H9 (cell line): ENCODE results near the gene TAF13. TPM values are rescaled to one million over a fixed set of nuclear protein-coding genes. Genes with fewer than 3 reads are reported as not detected.

Experiments used
- DNase-seq: peaks from one replicate; pipeline ENCODE4 v3.0.0-alpha.2; 2017
- H2AFZ ChIP-seq: one replicate; pipeline ENCODE4 v1.6.1; 2013; ENCODE audit warnings: mild to moderate bottlenecking, low read length, control low read depth, moderate library complexity
- H2AK5ac ChIP-seq: 2 replicates; pipeline ENCODE4 v1.6.1; 2013; ENCODE audit warnings: low read length, control low read depth, mixed read lengths; ENCODE audit not compliant: insufficient read length
- H2BK120ac ChIP-seq: one replicate; pipeline ENCODE4 v1.6.1; 2013; ENCODE audit warnings: low read depth, mild to moderate bottlenecking, low read length, control low read depth, inconsistent platforms; ENCODE audit not compliant: poor library complexity, severe bottlenecking
- H2BK12ac ChIP-seq: 2 replicates; pipeline ENCODE4 v1.6.1; 2013; ENCODE audit warnings: low read length, control low read depth, mixed read lengths, low read depth; ENCODE audit not compliant: insufficient read length
- H2BK15ac ChIP-seq: 2 replicates; pipeline ENCODE4 v1.6.1; 2013; ENCODE audit warnings: low read depth, low read length, control low read depth
- H2BK20ac ChIP-seq: one replicate; pipeline ENCODE4 v1.6.1; 2013; ENCODE audit warnings: low read depth, mild to moderate bottlenecking, low read length, control low read depth, inconsistent platforms; ENCODE audit not compliant: poor library complexity, severe bottlenecking
- H2BK5ac ChIP-seq: 2 replicates; pipeline ENCODE4 v1.6.1; 2013; ENCODE audit warnings: low read length, control low read depth, mixed read lengths; ENCODE audit not compliant: insufficient read length
- H3K14ac ChIP-seq: 2 replicates; pipeline ENCODE4 v1.6.1; 2013; ENCODE audit warnings: low read length, control low read depth; ENCODE audit not compliant: insufficient read depth
- H3K18ac ChIP-seq: 2 replicates; pipeline ENCODE4 v1.6.1; 2013; ENCODE audit warnings: low read depth, mild to moderate bottlenecking, mixed read lengths, low read length, control low read depth; ENCODE audit not compliant: insufficient read length
- H3K23ac ChIP-seq: 2 replicates; pipeline ENCODE4 v1.6.1; 2013; ENCODE audit warnings: low read length, control low read depth, mixed read lengths, low read depth; ENCODE audit not compliant: insufficient read length
- H3K23me2 ChIP-seq: 2 replicates; pipeline ENCODE4 v1.6.1; 2013; ENCODE audit warnings: low read depth, mild to moderate bottlenecking, mixed read lengths, low read length, control low read depth; ENCODE audit not compliant: insufficient read length, poor library complexity, severe bottlenecking
- H3K27ac ChIP-seq: 2 replicates; pipeline ENCODE4 v1.5.1; 2013; ENCODE audit warnings: low read length, control low read depth, mixed read lengths, low read depth; ENCODE audit not compliant: insufficient read length
- H3K27me3 ChIP-seq: 2 replicates; pipeline ENCODE4 v1.6.1; 2013; ENCODE audit warnings: low read length, control low read depth, inconsistent platforms; ENCODE audit not compliant: insufficient read depth
- H3K4ac ChIP-seq: 2 replicates; pipeline ENCODE4 v1.6.1; 2013; ENCODE audit warnings: low read depth, mild to moderate bottlenecking, control low read depth, inconsistent platforms, low read length, moderate library complexity
- H3K4me1 ChIP-seq: 2 replicates; pipeline ENCODE4 v1.6.1; 2013; ENCODE audit warnings: low read length, control low read depth, inconsistent platforms; ENCODE audit not compliant: insufficient read depth
- H3K4me2 ChIP-seq: 2 replicates; pipeline ENCODE4 v1.6.1; 2013; ENCODE audit warnings: low read length, control low read depth, mixed read lengths; ENCODE audit not compliant: insufficient read length, insufficient read depth
- H3K56ac ChIP-seq: 2 replicates; pipeline ENCODE4 v1.6.1; 2013; ENCODE audit warnings: low read depth, mild to moderate bottlenecking, mixed read lengths, low read length, control low read depth; ENCODE audit not compliant: insufficient read length
- H3K79me1 ChIP-seq: 2 replicates; pipeline ENCODE4 v1.6.1; 2013; ENCODE audit warnings: low read depth, mild to moderate bottlenecking, moderate library complexity, low read length, control low read depth, inconsistent platforms; ENCODE audit not compliant: insufficient read depth, poor library complexity, severe bottlenecking
- H3K79me2 ChIP-seq: 2 replicates; pipeline ENCODE4 v1.6.1; 2013; ENCODE audit warnings: low read length, control low read depth, inconsistent platforms; ENCODE audit not compliant: insufficient read depth
- H3K9ac ChIP-seq: 2 replicates; pipeline ENCODE4 v1.6.1; 2013; ENCODE audit warnings: low read length, control low read depth, mixed read lengths; ENCODE audit not compliant: insufficient read length; ENCODE audit errors: extremely low read depth
- H3K9me3 ChIP-seq: one replicate; pipeline ENCODE4 v1.6.1; 2013; ENCODE audit warnings: low read depth, low read length, inconsistent platforms; ENCODE audit not compliant: control insufficient read depth
- H3T11ph ChIP-seq: one replicate; pipeline ENCODE4 v1.6.1; 2013; ENCODE audit warnings: mild to moderate bottlenecking, low read length, control low read depth, inconsistent platforms
- H4K20me1 ChIP-seq: one replicate; pipeline ENCODE4 v1.6.1; 2013; ENCODE audit not compliant: control insufficient read depth, insufficient read length, insufficient read depth
- H4K5ac ChIP-seq: 2 replicates; pipeline ENCODE4 v1.6.1; 2013; ENCODE audit warnings: low read depth, mild to moderate bottlenecking, mixed read lengths, low read length, control low read depth; ENCODE audit not compliant: insufficient read length
- H4K8ac ChIP-seq: replicated peaks from 2 replicates; pipeline ENCODE4 v1.6.1; 2013; ENCODE audit warnings: low read length, control low read depth, mixed read lengths, low read depth; ENCODE audit not compliant: insufficient read length
- H4K91ac ChIP-seq: 2 replicates; pipeline ENCODE4 v1.6.1; 2013; ENCODE audit warnings: low read depth, mild to moderate bottlenecking, moderate library complexity, mixed read lengths, low read length, control low read depth; ENCODE audit not compliant: insufficient read length
- H3K27ac Mint-ChIP-seq, 3 experiments: 2 replicates in 2 of 3; 3 replicates in 1 of 3; pipeline ENCODE4 v1.8.0; 2020 to 2021; ENCODE audit warnings: mixed read lengths in 3 of 3, mild to moderate bottlenecking in 1 of 3, moderate library complexity in 1 of 3
- H3K27me3 Mint-ChIP-seq: 2 replicates; pipeline ENCODE4 v1.8.0; 2021; ENCODE audit warnings: low read depth, mild to moderate bottlenecking, moderate library complexity, mixed read lengths
- H3K36me3 Mint-ChIP-seq, 3 experiments: 2 replicates in 2 of 3; 3 replicates in 1 of 3; pipeline ENCODE4 v1.8.0; 2020 to 2021; ENCODE audit warnings: low read depth in 3 of 3, mixed read lengths in 3 of 3; ENCODE audit not compliant: insufficient read depth in 1 of 3
- H3K4me1 Mint-ChIP-seq, 2 experiments: 2 replicates each; pipeline ENCODE4 v1.8.0; 2020; ENCODE audit warnings: mixed read lengths in 2 of 2
- H3K4me3 Mint-ChIP-seq, 2 experiments: 2 replicates in 1 of 2; 3 replicates in 1 of 2; pipeline ENCODE4 v1.8.0; 2020 to 2021; ENCODE audit warnings: mild to moderate bottlenecking in 2 of 2, mixed read lengths in 2 of 2, moderate library complexity in 1 of 2
- H3K9me3 Mint-ChIP-seq, 2 experiments: 2 replicates in 1 of 2; 3 replicates in 1 of 2; pipeline ENCODE4 v1.8.0; 2020; ENCODE audit warnings: mild to moderate bottlenecking in 2 of 2, mixed read lengths in 2 of 2, moderate library complexity in 1 of 2
- WGBS: extraction: QIAGEN DNeasy Blood & Tissue Kit; methylation state at CpG from one replicate; pipeline ENCODE4 v1.1.7; 2013; ENCODE audit warnings: missing lambda C conversion rate, low lambda C conversion rate, mixed read lengths; ENCODE audit not compliant: insufficient read length; ENCODE audit errors: extremely low coverage; 5-methylcytosine and 5-hydroxymethylcytosine counted together
- total RNA-seq: library from RNA; stranded (reverse); gene quantifications from 2 replicates; pipeline ENCODE4 v1.2.1, GENCODE V29; 2021
- TF ChIP-seq, protein P1 (sequence below): fragments of 200-600 bp; sonication (generic); conservative IDR thresholded peaks from 3 replicates; pipeline ENCODE4 v1.8.0; 2021; ENCODE audit warnings: antibody characterized with exemption, mild to moderate bottlenecking

Gene TAF13
- total RNA-seq, 1 experiment from 2014 or later = 50.9 TPM

DNA sequence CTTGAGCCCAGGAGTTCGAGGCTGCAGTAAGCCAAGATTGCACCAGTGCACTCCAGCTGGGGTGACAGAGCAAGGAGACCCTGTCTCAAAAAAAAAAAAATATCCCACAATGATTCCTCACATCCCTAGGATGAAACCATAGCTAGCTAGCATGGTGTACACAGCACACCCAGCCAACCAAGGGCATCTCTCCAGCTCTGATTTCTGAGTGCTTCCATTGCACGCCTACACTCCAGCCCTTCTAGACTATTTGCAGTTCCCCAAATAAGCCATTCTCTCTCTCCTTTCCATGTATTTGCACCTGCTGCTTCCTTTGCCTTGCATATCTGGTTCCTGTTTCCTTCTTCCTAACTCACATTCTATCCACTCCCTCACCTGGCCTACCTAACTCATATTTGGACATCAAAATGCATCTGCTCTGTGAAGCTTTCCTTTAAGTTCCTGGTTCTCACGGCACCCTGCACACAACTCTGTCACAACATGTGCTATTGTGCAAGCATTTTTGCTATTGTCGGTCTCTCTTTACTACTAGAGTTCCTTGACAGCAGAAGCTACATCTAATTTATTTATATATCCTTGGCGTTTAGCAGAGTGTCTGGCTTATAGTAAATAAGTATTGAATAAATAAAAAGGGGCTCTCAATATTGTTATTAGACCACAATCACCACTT, 35.7 kb upstream of the TAF13 start:
- Histone ChIP-seq H3K23me2 (peaks cover 13% of the 10 kb centered on the region), H3K79me2 (no peaks in the 10 kb centered on the region), H4K20me1 (no peaks in the 10 kb centered on the region), H3K4ac (no peak overlapping the region; the same call in 1 of the 2 replicates), H3K9me3 (no peaks in the 10 kb centered on the region), H4K91ac (no peak overlapping the region), H2BK20ac (no peak overlapping the region), H3K56ac (no peak overlapping the region), H2AFZ (no peak overlapping the region), H2BK15ac (no peak overlapping the region), H4K5ac (no peak overlapping the region), H3K23ac (no peak overlapping the region), H3K4me2 (no peak overlapping the region), H3T11ph (no peak overlapping the region), H2BK5ac (no peak overlapping the region), H3K4me1 (no peaks in the 10 kb centered on the region), H3K27me3 (peaks cover 23% of the 10 kb centered on the region; the same call in 1 of the 2 replicates), H2AK5ac (no peak overlapping the region), H3K18ac (no peak overlapping the region), H3K9ac (no peak overlapping the region), H2BK12ac (peak overlapping the region; percentile 42), H3K14ac (no peak overlapping the region), H3K27ac (no peak overlapping the region), H3K79me1 (no peaks in the 10 kb centered on the region), H2BK120ac (peak overlapping the region; percentile 96), H4K8ac (no peak overlapping the region)
- peaks cover 75% of the 10 kb centered on the region for H3K27me3 Mint-ChIP-seq
- no peaks in the 10 kb centered on the region for H3K9me3 Mint-ChIP-seq
- H3K36me3 Mint-ChIP-seq = no peaks in the 10 kb centered on the region
- H3K27ac Mint-ChIP-seq = no peak overlapping the region
- H3K4me3 Mint-ChIP-seq = no peak overlapping the region
- TF ChIP-seq, protein P1, sequence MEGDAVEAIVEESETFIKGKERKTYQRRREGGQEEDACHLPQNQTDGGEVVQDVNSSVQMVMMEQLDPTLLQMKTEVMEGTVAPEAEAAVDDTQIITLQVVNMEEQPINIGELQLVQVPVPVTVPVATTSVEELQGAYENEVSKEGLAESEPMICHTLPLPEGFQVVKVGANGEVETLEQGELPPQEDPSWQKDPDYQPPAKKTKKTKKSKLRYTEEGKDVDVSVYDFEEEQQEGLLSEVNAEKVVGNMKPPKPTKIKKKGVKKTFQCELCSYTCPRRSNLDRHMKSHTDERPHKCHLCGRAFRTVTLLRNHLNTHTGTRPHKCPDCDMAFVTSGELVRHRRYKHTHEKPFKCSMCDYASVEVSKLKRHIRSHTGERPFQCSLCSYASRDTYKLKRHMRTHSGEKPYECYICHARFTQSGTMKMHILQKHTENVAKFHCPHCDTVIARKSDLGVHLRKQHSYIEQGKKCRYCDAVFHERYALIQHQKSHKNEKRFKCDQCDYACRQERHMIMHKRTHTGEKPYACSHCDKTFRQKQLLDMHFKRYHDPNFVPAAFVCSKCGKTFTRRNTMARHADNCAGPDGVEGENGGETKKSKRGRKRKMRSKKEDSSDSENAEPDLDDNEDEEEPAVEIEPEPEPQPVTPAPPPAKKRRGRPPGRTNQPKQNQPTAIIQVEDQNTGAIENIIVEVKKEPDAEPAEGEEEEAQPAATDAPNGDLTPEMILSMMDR = no peak
- WGBS = no CpG with 5 or more reads among the region's 5 CpGs
- H3K4me1 Mint-ChIP-seq = peaks cover 11 to 17% of the 10 kb centered on the region in 2 experiments
- no peak for DNase-seq
